Loucy (cell line): Measurements from ENCODE around the gene ZCCHC2.

Experiments used
- H2AFZ ChIP-seq: fragments of 200-600 bp; sonication (generic); 2 replicates; pipeline ENCODE4 v1.6.0; 2016; ENCODE audit warnings: antibody characterized with exemption, mild to moderate bottlenecking, low read length, moderate library complexity
- H3F3A ChIP-seq: fragments of 200-600 bp; 2 replicates; pipeline ENCODE4 v1.6.0; 2016; ENCODE audit warnings: antibody characterized with exemption, low read depth, mild to moderate bottlenecking
- H3K27me3 ChIP-seq: fragments of 200-600 bp; sonication (generic); 2 replicates; pipeline ENCODE4 v1.6.1; 2014; ENCODE audit warnings: low read length, mild to moderate bottlenecking; ENCODE audit not compliant: insufficient read depth, poor library complexity, severe bottlenecking
- H3K36me3 ChIP-seq: fragments of 200-600 bp; sonication (generic); 2 replicates; pipeline ENCODE4 v1.6.1; 2016; ENCODE audit warnings: low read length; ENCODE audit not compliant: insufficient read depth
- H3K4me1 ChIP-seq: fragments of 200-600 bp; sonication (generic); 2 replicates; pipeline ENCODE4 v1.5.1; 2014; ENCODE audit warnings: low read length, mild to moderate bottlenecking; ENCODE audit not compliant: insufficient read depth, poor library complexity, severe bottlenecking
- H3K4me2 ChIP-seq: fragments of 200-600 bp; sonication (generic); 2 replicates; pipeline ENCODE4 v1.6.0; 2014; ENCODE audit warnings: antibody characterized with exemption, low read length, low read depth, mild to moderate bottlenecking; ENCODE audit not compliant: poor library complexity, severe bottlenecking
- H3K4me3 ChIP-seq: fragments of 200-600 bp; sonication (generic); 2 replicates; pipeline ENCODE4 v1.5.1; 2014; ENCODE audit warnings: low read length, mild to moderate bottlenecking, mixed read lengths; ENCODE audit not compliant: poor library complexity, severe bottlenecking
- H3K79me2 ChIP-seq: fragments of 200-600 bp; sonication (generic); 2 replicates; pipeline ENCODE4 v1.6.1; 2014; ENCODE audit warnings: low read length; ENCODE audit not compliant: insufficient read depth
- H3K9ac ChIP-seq: fragments of 200-600 bp; sonication (generic); 2 replicates; pipeline ENCODE4 v1.6.0; 2014; ENCODE audit warnings: mild to moderate bottlenecking, low read depth, low read length, moderate library complexity; ENCODE audit not compliant: poor library complexity, severe bottlenecking
- H3K9me2 ChIP-seq: fragments of 200-600 bp; sonication (generic); replicated peaks from 2 replicates; pipeline ENCODE4 v1.6.1; 2016; ENCODE audit warnings: low read depth, low read length, mixed read lengths
- H3K9me3 ChIP-seq: fragments of 200-600 bp; sonication (generic); 2 replicates; pipeline ENCODE4 v1.6.1; 2014; ENCODE audit warnings: mild to moderate bottlenecking, antibody characterized with exemption, low read length, low read depth; ENCODE audit not compliant: insufficient read depth
- H4K20me1 ChIP-seq: fragments of 200-600 bp; sonication (generic); 2 replicates; pipeline ENCODE4 v1.6.0; 2014; ENCODE audit warnings: antibody characterized with exemption, low read length, mild to moderate bottlenecking; ENCODE audit not compliant: insufficient read depth, poor library complexity, severe bottlenecking
- CTCF ChIP-seq: fragments of 200-600 bp; sonication (generic); conservative IDR thresholded peaks from 2 replicates; pipeline ENCODE4 v1.5.1; 2014; ENCODE audit warnings: mild to moderate bottlenecking, antibody characterized with exemption, low read length
- EZH2phosphoT487 ChIP-seq: fragments of 200-600 bp; IDR thresholded peaks from 2 replicates; pipeline ENCODE4 v1.6.1; 2018; ENCODE audit warnings: antibody characterized with exemption, mild to moderate bottlenecking, moderate library complexity, borderline replicate concordance

ZCCHC2 gene

GRCh38 chr18:62617793-62618591, 95.2 kb downstream of the ZCCHC2 start:
- no peak overlapping the region for H3K4me2 ChIP-seq
- TF ChIP-seq EZH2phosphoT487 (no peak), CTCF (no peak)
- no peaks in the 10 kb centered on the region for H3F3A ChIP-seq
- no peaks in the 10 kb centered on the region for H3K27me3 ChIP-seq
- H3K9me2 ChIP-seq: no peaks in the 10 kb centered on the region
- no peaks in the 10 kb centered on the region for H3K36me3 ChIP-seq
- no peak overlapping the region for H3K9ac ChIP-seq
- H3K4me3 ChIP-seq: no peak overlapping the region
- H3K4me1 ChIP-seq: no peaks in the 10 kb centered on the region
- H3K9me3 ChIP-seq: no peaks in the 10 kb centered on the region
- no peaks in the 10 kb centered on the region for H3K79me2 ChIP-seq
- no peak overlapping the region for H2AFZ ChIP-seq
- no peaks in the 10 kb centered on the region for H4K20me1 ChIP-seq

GRCh38 chr18:62618735-62619134, 95.9 kb downstream of the ZCCHC2 start:
- Histone ChIP-seq H4K20me1 (no peaks in the 10 kb centered on the region), H2AFZ (no peak overlapping the region), H3F3A (no peaks in the 10 kb centered on the region), H3K36me3 (no peaks in the 10 kb centered on the region), H3K27me3 (no peaks in the 10 kb centered on the region), H3K9me2 (no peaks in the 10 kb centered on the region), H3K4me2 (no peak overlapping the region), H3K4me1 (no peaks in the 10 kb centered on the region), H3K4me3 (no peak overlapping the region), H3K79me2 (no peaks in the 10 kb centered on the region), H3K9ac (no peak overlapping the region), H3K9me3 (no peaks in the 10 kb centered on the region)
- no peak for TF ChIP-seq EZH2phosphoT487
- no peak for TF ChIP-seq CTCF

GRCh38 chr18:62621546-62621945, 98.7 kb downstream of the ZCCHC2 start:
- no peaks in the 10 kb centered on the region for H3K9me2 ChIP-seq
- TF ChIP-seq EZH2phosphoT487 (no peak), CTCF (no peak)
- H4K20me1 ChIP-seq: no peaks in the 10 kb centered on the region
- no peak overlapping the region for H3K4me3 ChIP-seq
- H3K27me3 ChIP-seq: no peaks in the 10 kb centered on the region
- H3K4me1 ChIP-seq: no peaks in the 10 kb centered on the region
- H2AFZ ChIP-seq: no peak overlapping the region
- H3K36me3 ChIP-seq: no peaks in the 10 kb centered on the region
- H3F3A ChIP-seq: no peaks in the 10 kb centered on the region
- no peak overlapping the region for H3K4me2 ChIP-seq
- H3K79me2 ChIP-seq: no peaks in the 10 kb centered on the region
- no peaks in the 10 kb centered on the region for H3K9me3 ChIP-seq
- H3K9ac ChIP-seq: no peak overlapping the region
